C4-2B (cell line): ENCODE measurements around the gene SESN2.

ENCODE experiments used
- CTCF ChIP-seq: fragments of 450-650 bp; conservative IDR thresholded peaks from 2 replicates; pipeline ENCODE4 v1.5.1; 2017; ENCODE audit warnings: mild to moderate bottlenecking
- ZFX ChIP-seq: fragments of 450-650 bp; IDR thresholded peaks from 2 replicates; pipeline ENCODE4 v1.6.1; 2017

- no peak for TF ChIP-seq CTCF
- no peak for TF ChIP-seq ZFX
Observed at GRCh38 chr1:28235755-28236655, 23.3 kb upstream of the SESN2 start, which contains the start of gene ATP5IF1.
